Stimulated activated CD8-positive, alpha-beta memory T cell treated with anti-CD3 and anti-CD28 coated beads, Interleukin-4, amount 100 ng/mL, for 4 hours (primary cell): ENCODE data around the gene FARS2.

Experiments
- DNase-seq, 2 donors: peaks; one replicate each; pipeline ENCODE4 v3.0.0-alpha.2; 2020; ENCODE audit warnings: low read depth in 2 of 2, low spot score in 1 of 2

The FARS2 gene

GRCh38 chr6:5318617-5319272, 57.4 kb downstream of the FARS2 start:
- DNase-seq = no peak

- no peak for DNase-seq
These were observed 62.7 kb downstream of the FARS2 start for GRCh38 chr6:5323979-5324378.

- DNase-seq = no peak
These were observed 63.9 kb downstream of the FARS2 start for GRCh38 chr6:5325173-5325572.

- DNase-seq = no peak
These were observed 64.8 kb downstream of the FARS2 start for GRCh38 chr6:5326022-5326641.

- DNase-seq = no peak
These were observed 67.5 kb downstream of the FARS2 start for GRCh38 chr6:5328800-5329199.

- DNase-seq = no peak
These were observed 70.6 kb downstream of the FARS2 start for GRCh38 chr6:5331845-5332442.

- DNase-seq = no peak
These were observed 72.3 kb downstream of the FARS2 start for GRCh38 chr6:5333658-5334057.

GRCh38 chr6:5334341-5334740, 73.0 kb downstream of the FARS2 start:
- no peak for DNase-seq

GRCh38 chr6:5335020-5335419, 73.7 kb downstream of the FARS2 start:
- no peak for DNase-seq

- no peak for DNase-seq
These were observed 76.3 kb downstream of the FARS2 start for GRCh38 chr6:5337573-5337972.

GRCh38 chr6:5338177-5338960, 77.1 kb downstream of the FARS2 start:
- no peak for DNase-seq

- DNase-seq = no peak
These were observed 78.5 kb downstream of the FARS2 start for GRCh38 chr6:5339786-5340185.

GRCh38 chr6:5341845-5342244, 80.5 kb downstream of the FARS2 start:
- DNase-seq = no peak

GRCh38 chr6:5343998-5344397, 82.7 kb downstream of the FARS2 start:
- DNase-seq = no peak

- DNase-seq = no peak
These were observed 84.0 kb downstream of the FARS2 start for GRCh38 chr6:5345324-5345723.

GRCh38 chr6:5351552-5352210, 90.4 kb downstream of the FARS2 start:
- DNase-seq = no peak

- DNase-seq = no peak
These were observed 92.7 kb downstream of the FARS2 start for GRCh38 chr6:5353971-5354370.

- no peak for DNase-seq
These were observed 96.2 kb downstream of the FARS2 start for GRCh38 chr6:5357486-5357885.

GRCh38 chr6:5359417-5359816, 98.1 kb downstream of the FARS2 start:
- no peak for DNase-seq

GRCh38 chr6:5361396-5361795, 100.1 kb downstream of the FARS2 start:
- DNase-seq = no peak

- DNase-seq = no peak
These were observed 104.3 kb downstream of the FARS2 start for GRCh38 chr6:5365436-5366195.
